ENCODE results near the gene USP28.
"Not testable (repeated sequence)": the region's sequence is repeated elsewhere in the genome, so short reads cannot be mapped to it uniquely, and the experiment has no call there.

The USP28 gene, protein sequence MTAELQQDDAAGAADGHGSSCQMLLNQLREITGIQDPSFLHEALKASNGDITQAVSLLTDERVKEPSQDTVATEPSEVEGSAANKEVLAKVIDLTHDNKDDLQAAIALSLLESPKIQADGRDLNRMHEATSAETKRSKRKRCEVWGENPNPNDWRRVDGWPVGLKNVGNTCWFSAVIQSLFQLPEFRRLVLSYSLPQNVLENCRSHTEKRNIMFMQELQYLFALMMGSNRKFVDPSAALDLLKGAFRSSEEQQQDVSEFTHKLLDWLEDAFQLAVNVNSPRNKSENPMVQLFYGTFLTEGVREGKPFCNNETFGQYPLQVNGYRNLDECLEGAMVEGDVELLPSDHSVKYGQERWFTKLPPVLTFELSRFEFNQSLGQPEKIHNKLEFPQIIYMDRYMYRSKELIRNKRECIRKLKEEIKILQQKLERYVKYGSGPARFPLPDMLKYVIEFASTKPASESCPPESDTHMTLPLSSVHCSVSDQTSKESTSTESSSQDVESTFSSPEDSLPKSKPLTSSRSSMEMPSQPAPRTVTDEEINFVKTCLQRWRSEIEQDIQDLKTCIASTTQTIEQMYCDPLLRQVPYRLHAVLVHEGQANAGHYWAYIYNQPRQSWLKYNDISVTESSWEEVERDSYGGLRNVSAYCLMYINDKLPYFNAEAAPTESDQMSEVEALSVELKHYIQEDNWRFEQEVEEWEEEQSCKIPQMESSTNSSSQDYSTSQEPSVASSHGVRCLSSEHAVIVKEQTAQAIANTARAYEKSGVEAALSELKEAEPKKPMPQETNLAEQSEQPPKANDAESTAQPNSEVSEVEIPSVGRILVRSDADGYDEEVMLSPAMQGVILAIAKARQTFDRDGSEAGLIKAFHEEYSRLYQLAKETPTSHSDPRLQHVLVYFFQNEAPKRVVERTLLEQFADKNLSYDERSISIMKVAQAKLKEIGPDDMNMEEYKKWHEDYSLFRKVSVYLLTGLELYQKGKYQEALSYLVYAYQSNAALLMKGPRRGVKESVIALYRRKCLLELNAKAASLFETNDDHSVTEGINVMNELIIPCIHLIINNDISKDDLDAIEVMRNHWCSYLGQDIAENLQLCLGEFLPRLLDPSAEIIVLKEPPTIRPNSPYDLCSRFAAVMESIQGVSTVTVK

GRCh38 chr11:113875234-113876073 lies at the start of gene USP28:
USP28 (minus strand) TSS chr11:113875572; CDS start chr11:113875501, 71 bp downstream.
- peak; percentile 80 for DNase-seq

DNA sequence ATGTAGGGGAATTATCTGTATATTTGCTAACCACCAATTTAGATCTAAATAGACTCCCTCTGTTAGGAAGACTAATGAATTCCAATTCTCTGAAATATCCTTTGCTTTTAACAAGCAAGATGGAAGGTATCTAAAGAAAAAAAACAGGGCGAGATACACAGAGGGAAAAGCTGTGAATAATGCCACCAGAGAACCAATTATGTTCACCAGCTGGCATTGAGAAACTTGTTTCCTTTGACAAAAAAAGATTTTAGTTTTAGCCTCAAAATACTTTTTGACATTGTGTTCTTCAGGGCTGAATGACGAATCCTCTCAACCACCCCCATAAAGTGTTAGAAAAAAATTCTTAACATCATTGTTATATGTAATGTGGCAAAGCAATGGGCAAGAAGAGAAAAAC lies 48.2 kb upstream of the USP28 start:
- DNase-seq: no peak

DNA sequence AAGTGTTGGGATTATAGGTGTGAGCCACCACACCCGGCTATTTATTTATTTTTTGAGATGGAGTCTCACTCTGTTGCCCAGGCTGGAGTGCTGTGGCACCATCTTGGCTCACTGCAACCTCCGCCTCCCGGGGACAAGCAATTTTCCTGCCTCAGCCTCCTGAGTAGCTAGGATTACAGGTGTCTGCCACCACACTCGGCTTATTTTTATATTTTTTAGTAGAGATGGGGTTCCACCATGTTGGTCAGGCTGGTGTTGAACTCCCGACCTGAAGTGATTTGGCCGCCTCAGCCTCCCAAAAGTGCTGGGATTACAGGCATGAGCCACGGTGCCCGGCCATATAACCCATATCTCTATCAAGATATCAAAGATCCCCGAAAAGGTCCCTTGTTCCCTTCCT lies 36.1 kb upstream of the USP28 start:
- not testable (repeated sequence) for DNase-seq

GRCh38 chr11:113908098-113908497 lies 32.7 kb upstream of the USP28 start:
- DNase-seq: no peak

- no peak for DNase-seq
Measured at GRCh38 chr11:113907681-113908080, 32.3 kb upstream of the USP28 start.

GRCh38 chr11:113907152-113907551 lies 31.8 kb upstream of the USP28 start:
- no peak for DNase-seq

GRCh38 chr11:113906516-113906915 lies 31.1 kb upstream of the USP28 start:
- DNase-seq: no peak

GRCh38 chr11:113906038-113906437 lies 30.7 kb upstream of the USP28 start:
- DNase-seq: no peak

- DNase-seq: no peak
Measured at GRCh38 chr11:113904379-113905101, 29.2 kb upstream of the USP28 start, which contains the start of gene HTR3B. HTR3B (plus strand) TSS chr11:113904796; CDS start chr11:113904934, 138 bp downstream.

GRCh38 chr11:113901141-113901540 lies 25.8 kb upstream of the USP28 start:
- DNase-seq: no peak

- peak; percentile 43 for DNase-seq
Measured at GRCh38 chr11:113896156-113896879, 20.9 kb upstream of the USP28 start.

- no peak for DNase-seq
Measured at GRCh38 chr11:113895367-113896155, 20.2 kb upstream of the USP28 start.

DNA sequence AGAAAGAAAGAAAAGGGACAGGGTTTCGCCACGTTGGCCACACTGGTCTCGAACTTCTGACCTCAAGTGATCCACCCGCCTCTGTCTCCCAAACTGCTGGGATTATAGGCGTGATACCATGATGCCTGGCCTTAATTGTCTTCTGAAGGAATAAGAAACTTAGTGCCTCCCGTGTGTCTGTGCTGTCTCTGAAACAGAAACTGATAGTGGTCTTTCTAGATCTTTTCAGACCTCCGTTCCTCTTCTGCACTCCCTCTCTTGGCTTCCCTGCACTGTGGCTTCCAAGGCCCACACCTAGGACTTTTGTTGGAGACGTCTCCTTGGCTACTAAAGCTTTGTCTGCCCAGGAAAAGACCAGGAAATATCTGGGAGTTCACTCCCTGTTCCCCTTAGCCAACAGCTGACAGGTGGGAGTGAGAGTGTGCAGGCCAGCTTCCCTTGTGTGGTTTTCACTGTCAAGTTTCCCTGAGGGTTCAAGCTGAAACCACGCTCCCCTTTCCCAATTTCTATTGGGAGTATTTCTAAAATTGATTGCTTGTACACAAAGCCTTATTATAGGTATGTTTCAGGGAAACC lies 19.1 kb upstream of the USP28 start:
- no peak for DNase-seq

GRCh38 chr11:113888848-113889247 lies 13.5 kb upstream of the USP28 start:
- DNase-seq: no peak

- DNase-seq: no peak
Measured at GRCh38 chr11:113885897-113886296, 10.5 kb upstream of the USP28 start.

- no peak for DNase-seq
Measured at GRCh38 chr11:113884361-113884836, 9.0 kb upstream of the USP28 start.

GRCh38 chr11:113881856-113882255 lies 6.5 kb upstream of the USP28 start:
- DNase-seq: no peak

- no peak for DNase-seq
Measured at GRCh38 chr11:113880971-113881370, 5.6 kb upstream of the USP28 start.

- DNase-seq: not testable (repeated sequence)
Measured at GRCh38 chr11:113879446-113879845, 4.1 kb upstream of the USP28 start.

All from CD4-positive, alpha-beta T cell treated with Interleukin-17A for 1 hour (primary cell).